Measurements from ENCODE around the gene APOBR.

APOBR gene

DNA sequence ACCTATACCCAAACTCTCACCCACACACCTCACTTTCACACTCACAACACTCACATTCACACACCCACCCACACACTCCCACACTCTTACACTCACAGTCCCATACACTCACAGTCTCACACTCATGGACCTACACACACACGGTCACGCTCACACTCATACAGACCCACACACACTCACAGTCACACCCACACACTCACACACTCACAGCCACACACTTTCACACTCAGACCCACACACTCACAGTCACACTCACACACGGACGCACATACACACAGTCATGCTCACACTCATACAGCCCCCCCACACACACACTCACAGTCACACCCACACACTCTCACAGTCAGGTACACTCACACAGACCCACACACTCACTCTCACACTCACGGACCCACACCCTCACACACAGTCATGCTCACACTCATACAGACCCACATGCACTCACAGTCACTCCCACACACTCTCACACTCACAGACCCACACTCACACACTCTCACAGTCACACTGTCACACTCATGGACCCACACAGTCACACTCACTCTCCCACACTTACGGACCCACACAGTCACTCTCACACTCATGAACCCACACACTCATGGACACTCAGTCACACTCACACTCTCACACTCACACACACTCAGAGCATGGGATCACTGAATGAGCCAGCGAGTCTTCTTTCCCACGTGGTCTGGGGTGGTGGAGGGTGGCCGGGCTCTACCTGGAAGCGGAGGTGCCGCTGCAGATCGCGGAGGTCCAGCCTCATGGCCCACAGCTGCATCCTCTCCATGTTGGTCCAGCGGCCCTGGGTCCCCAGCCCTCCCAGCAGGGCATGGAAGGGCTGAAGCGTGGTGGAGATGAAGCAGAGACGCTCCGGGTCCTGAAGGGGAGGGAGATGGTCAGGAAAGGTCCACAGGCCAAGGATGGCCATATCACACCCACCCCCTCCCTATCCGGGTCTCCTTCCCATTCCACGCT is 7.1 kb downstream of the APOBR start:
- no peak for TF ChIP-seq ZNF70 (CRISPR knock-in tag; IDR thresholded peaks at IDR 0.05)
- TF ChIP-seq, protein P1, sequence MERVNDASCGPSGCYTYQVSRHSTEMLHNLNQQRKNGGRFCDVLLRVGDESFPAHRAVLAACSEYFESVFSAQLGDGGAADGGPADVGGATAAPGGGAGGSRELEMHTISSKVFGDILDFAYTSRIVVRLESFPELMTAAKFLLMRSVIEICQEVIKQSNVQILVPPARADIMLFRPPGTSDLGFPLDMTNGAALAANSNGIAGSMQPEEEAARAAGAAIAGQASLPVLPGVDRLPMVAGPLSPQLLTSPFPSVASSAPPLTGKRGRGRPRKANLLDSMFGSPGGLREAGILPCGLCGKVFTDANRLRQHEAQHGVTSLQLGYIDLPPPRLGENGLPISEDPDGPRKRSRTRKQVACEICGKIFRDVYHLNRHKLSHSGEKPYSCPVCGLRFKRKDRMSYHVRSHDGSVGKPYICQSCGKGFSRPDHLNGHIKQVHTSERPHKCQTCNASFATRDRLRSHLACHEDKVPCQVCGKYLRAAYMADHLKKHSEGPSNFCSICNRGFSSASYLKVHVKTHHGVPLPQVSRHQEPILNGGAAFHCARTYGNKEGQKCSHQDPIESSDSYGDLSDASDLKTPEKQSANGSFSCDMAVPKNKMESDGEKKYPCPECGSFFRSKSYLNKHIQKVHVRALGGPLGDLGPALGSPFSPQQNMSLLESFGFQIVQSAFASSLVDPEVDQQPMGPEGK (CRISPR knock-in tag; IDR thresholded peaks at IDR 0.05; ENCODE audit: borderline replicate concordance), result no peak
- no peak for TF ChIP-seq TOX (CRISPR knock-in tag; IDR thresholded peaks at IDR 0.05; ENCODE audit: borderline replicate concordance)
- no peak for TF ChIP-seq ARNTL (CRISPR knock-in tag; IDR thresholded peaks at IDR 0.05; ENCODE audit: borderline replicate concordance, low read depth)
- TF ChIP-seq ESRRG (CRISPR knock-in tag; IDR thresholded peaks at IDR 0.05), result no peak
- TF ChIP-seq ZFP30 (CRISPR knock-in tag; IDR thresholded peaks at IDR 0.05), result no peak
- TF ChIP-seq TSHZ2 (CRISPR knock-in tag; IDR thresholded peaks at IDR 0.05), result no peak
- TF ChIP-seq BACH2 (CRISPR knock-in tag; IDR thresholded peaks at IDR 0.05; ENCODE audit: borderline replicate concordance), result no peak
- TF ChIP-seq ZNF565 (CRISPR knock-in tag; conservative IDR thresholded peaks at IDR 0.05; ENCODE audit: low read depth), result no peak
- no peak for TF ChIP-seq ZC3H10 (CRISPR knock-in tag; IDR thresholded peaks at IDR 0.05)
- no peak for TF ChIP-seq ZNF8 (CRISPR knock-in tag; IDR thresholded peaks at IDR 0.05)
- TF ChIP-seq OSR1 (CRISPR knock-in tag; IDR thresholded peaks at IDR 0.05), result no peak
- no peak for TF ChIP-seq ZFP3 (CRISPR knock-in tag; IDR thresholded peaks at IDR 0.05)
- no peak for TF ChIP-seq SNAI2 (CRISPR knock-in tag; IDR thresholded peaks at IDR 0.05)
- no peak for TF ChIP-seq POU6F1 (CRISPR knock-in tag; IDR thresholded peaks at IDR 0.05; ENCODE audit: borderline replicate concordance, low read depth)
- no peak for TF ChIP-seq CREB5 (CRISPR knock-in tag; IDR thresholded peaks at IDR 0.05; ENCODE audit: low read depth)
- TF ChIP-seq GLIS3 (CRISPR knock-in tag; IDR thresholded peaks at IDR 0.05), result no peak
- no peak for TF ChIP-seq CSDC2 (CRISPR knock-in tag; IDR thresholded peaks at IDR 0.05)
- TF ChIP-seq PPARA (CRISPR knock-in tag; IDR thresholded peaks at IDR 0.05; ENCODE audit: borderline replicate concordance), result no peak
- no peak for TF ChIP-seq RARB (CRISPR knock-in tag; IDR thresholded peaks at IDR 0.05)
- ATAC-seq, result no peak

DNA sequence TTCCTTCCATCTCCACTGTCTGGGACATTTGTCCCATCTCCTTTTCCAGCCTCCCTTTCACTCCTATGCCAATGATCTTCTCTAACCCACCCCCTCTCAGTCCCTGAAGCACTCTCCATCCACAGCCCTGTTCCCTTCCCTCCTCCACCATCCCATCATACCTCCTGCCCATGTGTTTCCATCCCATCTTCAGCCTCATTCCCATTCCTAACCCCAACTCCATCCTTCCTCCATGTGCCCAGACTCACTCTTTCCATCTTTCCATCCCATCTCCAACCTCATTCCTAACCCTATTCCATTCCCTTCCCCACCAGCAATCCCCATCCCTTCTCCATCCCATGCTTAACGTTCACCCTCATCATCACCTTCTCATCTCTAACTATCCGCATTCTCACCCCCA is 7.8 kb downstream of the APOBR start:
- TF ChIP-seq RARB (CRISPR knock-in tag; IDR thresholded peaks at IDR 0.05), result no peak
- no peak for TF ChIP-seq TOX (CRISPR knock-in tag; IDR thresholded peaks at IDR 0.05; ENCODE audit: borderline replicate concordance)
- no peak for TF ChIP-seq ZNF8 (CRISPR knock-in tag; IDR thresholded peaks at IDR 0.05)
- no peak for TF ChIP-seq ESRRG (CRISPR knock-in tag; IDR thresholded peaks at IDR 0.05)
- no peak for TF ChIP-seq ZNF565 (CRISPR knock-in tag; conservative IDR thresholded peaks at IDR 0.05; ENCODE audit: low read depth)
- no peak for ATAC-seq

DNA sequence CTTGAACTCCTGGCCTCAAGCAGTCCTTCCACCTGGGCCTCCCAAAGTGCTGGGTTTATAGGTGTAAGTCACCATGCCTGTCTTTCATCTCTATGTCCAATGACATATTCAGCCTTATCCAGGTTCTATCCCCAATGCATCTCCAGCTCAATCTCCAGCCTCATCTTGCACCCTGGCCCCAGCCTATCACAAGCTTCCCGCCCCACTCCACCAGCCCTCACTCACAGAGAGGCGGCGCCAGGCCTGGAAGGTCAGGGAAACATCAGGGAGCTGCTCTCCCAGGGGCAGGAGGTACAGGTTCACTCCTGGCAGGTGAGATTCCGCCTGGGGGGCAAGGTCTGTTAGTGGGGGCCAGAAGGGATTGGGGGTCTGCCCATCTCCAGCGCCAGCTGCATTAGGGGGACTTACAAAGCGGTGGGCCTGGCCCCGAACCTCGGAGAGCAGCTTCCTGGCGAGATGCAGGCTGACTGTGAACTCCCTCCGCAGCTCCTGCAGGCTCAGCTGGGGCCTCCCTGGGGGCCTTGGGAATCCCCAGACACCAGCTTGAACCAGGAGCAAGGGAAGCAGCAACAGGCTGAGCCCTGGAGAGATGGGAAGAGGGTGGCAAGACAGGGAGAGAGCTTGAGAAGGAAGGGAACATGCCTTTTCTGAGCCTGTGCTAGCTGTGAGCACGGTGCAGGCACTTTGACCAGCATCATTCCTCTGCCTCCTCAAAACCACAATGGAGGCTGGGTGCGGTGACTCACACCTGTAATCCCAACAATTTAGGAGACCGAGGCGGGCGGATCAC is 9.2 kb downstream of the APOBR start:
- no peak for TF ChIP-seq ZFP30 (CRISPR knock-in tag; IDR thresholded peaks at IDR 0.05)
- TF ChIP-seq, protein P2, sequence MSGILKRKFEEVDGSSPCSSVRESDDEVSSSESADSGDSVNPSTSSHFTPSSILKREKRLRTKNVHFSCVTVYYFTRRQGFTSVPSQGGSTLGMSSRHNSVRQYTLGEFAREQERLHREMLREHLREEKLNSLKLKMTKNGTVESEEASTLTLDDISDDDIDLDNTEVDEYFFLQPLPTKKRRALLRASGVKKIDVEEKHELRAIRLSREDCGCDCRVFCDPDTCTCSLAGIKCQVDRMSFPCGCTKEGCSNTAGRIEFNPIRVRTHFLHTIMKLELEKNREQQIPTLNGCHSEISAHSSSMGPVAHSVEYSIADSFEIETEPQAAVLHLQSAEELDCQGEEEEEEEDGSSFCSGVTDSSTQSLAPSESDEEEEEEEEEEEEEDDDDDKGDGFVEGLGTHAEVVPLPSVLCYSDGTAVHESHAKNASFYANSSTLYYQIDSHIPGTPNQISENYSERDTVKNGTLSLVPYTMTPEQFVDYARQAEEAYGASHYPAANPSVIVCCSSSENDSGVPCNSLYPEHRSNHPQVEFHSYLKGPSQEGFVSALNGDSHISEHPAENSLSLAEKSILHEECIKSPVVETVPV (CRISPR knock-in tag; IDR thresholded peaks at IDR 0.05), result no peak
- no peak for TF ChIP-seq ZFP3 (CRISPR knock-in tag; IDR thresholded peaks at IDR 0.05)
- no peak for TF ChIP-seq SNAI2 (CRISPR knock-in tag; IDR thresholded peaks at IDR 0.05)
- no peak for TF ChIP-seq CREB5 (CRISPR knock-in tag; IDR thresholded peaks at IDR 0.05; ENCODE audit: low read depth)
- no peak for TF ChIP-seq CSDC2 (CRISPR knock-in tag; IDR thresholded peaks at IDR 0.05)
- no peak for TF ChIP-seq BACH2 (CRISPR knock-in tag; IDR thresholded peaks at IDR 0.05; ENCODE audit: borderline replicate concordance)
- no peak for TF ChIP-seq TCF4 (CRISPR knock-in tag; IDR thresholded peaks at IDR 0.05; ENCODE audit: borderline replicate concordance)
- TF ChIP-seq ZNF565 (CRISPR knock-in tag; conservative IDR thresholded peaks at IDR 0.05; ENCODE audit: low read depth), result no peak
- no peak for TF ChIP-seq OSR1 (CRISPR knock-in tag; IDR thresholded peaks at IDR 0.05)
- TF ChIP-seq PPARA (CRISPR knock-in tag; IDR thresholded peaks at IDR 0.05; ENCODE audit: borderline replicate concordance), result no peak
- ATAC-seq, result no peak

Measured in SK-N-SH treated with all-trans-retinoic acid at 6 μM for 48 hours (cell line).